ENCODE data around the gene MINDY1. TPM values are rescaled to one million over a fixed set of nuclear protein-coding genes. Genes with fewer than 3 reads are reported as not detected.
A peak's percentile ranks its signal among the peaks of the same experiment; 100 is the strongest.

The MINDY1 gene
- polyA plus RNA-seq, 4 donors = 38.7 to 47.0 (median 39.3) TPM

DNA sequence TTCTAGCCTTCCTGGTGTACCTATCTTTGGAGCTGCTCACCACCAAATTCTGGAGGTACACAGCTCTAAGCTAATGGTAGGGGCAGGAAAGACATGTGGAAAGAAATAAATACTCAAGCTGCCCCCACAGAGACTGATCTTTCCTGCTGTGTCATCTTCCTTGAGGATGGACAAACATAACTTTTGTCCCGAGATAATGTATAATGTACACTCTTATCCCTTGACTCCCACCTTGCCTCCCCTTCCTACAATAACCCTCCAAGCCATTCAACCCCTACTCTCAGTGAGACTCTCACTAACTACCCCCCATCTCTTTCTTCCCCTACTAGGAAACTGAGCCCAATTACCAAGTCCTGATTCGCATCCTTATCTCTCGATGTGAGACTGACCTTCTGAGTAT is 12.5 kb downstream of the MINDY1 start:
- no peak for DNase-seq (ENCODE audit: low read depth in 4 of 4, low spot score in 3 of 4)

DNA sequence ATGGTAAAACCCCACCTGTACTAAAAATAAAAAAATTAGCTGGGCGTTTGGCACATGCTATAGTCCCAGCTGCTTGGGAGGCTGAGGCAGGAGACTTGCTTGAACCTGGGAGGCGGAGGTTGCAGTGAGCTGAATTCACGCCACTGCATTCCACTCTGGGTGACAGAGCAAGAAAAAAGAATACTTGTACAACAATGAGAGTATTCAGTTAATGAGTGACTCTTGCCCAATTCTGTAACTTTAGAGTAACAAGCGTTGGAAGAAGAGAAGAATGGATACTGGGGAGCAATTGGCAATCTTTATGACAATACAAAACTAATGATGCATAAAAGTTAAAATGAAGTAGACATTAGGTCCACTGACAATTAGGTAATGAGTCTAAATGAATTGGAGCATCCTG is 14.1 kb downstream of the MINDY1 start:
- no peak for DNase-seq (ENCODE audit: low read depth in 4 of 4, low spot score in 3 of 4)

DNA sequence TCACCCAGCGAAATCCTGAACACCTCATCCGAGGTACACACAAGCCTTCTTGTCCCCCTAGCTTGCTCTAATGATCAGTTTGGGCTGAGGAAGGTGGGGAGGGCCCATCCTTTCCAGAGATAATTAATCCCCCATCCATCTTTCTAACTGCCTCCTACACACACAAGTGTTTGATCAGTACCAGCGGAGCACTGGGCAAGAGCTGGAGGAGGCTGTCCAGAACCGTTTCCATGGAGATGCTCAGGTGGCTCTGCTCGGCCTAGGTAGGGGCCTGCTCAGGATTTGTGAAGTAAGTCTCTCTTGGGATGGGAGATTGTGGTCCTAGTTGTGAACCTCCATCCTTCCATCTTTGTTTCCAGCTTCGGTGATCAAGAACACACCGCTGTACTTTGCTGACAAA is 18.8 kb downstream of the MINDY1 start:
- no peak for DNase-seq (ENCODE audit: low read depth in 4 of 4, low spot score in 3 of 4)

DNA sequence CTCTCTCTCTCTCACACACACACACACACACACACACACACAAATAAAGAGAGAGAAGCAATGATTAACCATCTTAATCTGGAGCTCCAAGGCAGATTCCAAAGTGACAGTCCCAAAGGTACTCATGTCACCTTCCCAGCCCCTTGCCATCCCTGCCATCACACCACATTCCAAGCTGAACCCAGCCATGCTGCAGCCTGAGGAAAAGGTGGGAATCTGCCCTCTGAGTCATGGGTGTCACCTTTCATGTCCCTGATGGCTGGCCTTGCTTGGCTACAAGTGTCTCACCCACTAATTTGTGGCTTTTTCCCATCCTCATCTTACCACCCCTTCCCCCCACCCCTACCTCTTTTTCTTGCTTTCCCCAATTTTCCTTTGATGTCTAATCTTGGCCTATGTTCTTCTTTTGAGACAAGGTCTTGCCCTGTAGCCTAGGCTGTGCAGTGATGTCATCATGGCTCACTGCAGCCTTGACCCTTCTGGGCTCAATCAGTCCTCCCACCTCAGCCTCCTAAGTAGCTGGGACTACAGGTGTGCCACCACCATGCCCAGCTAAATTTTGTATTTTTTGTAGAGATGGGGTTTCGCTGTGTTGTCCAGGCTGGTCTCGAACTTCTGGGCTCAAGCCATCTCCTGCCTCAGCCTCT is 21.4 kb downstream of the MINDY1 start:
- no peak for DNase-seq (ENCODE audit: low read depth in 4 of 4, low spot score in 3 of 4)

DNA sequence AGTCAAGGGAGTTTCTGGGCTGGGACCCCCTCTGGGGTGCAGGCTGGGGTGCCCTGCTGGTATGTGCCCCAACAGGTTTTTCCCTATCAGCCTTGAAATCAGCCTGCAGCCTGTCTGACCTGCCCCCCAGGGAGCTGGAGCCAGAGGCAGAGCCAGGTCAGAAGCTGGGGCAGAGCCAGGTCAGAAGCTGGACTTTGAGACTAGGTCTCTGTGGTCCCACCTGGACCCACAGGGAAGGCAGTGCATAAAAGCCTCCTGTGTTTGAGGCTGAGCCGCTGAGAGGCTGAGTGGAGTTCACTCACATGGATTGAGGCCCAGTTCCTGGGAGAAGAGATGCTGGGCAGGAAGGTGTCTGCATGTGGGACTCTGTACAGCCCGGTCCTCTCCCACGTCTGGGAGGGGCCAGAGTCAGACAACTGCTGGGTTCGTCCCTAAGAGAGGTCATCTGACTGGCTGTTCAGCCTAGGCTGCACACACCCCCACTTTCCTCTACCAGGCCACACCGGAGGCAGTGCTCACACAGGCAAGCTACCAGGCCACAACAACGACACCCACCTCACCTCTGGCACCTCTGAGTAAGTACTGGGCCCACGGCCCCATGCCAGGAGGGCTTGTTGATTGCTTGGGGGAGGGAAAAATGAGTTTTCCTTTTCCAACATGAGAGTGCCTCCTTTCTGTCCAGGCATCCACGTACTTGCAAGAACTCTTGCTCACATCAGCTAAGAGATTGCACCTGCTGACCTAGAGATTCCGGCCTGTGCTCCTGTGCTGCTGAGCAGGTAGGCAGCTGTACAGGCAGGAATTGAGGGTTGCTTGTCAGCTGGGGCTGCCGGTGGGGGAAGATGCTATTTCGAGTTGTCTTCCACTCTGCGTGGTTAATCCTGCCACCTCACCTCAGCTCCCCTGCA is 24.6 kb downstream of the MINDY1 start, which contains the start of gene ANXA9:
ANXA9 (plus strand) TSS at position 488 of the 908 bp plus-strand sequence. CDS start 814 bp downstream, outside the sequence.
- DNase-seq (ENCODE audit: low read depth in 4 of 4, low spot score in 3 of 4) = no peak

DNA sequence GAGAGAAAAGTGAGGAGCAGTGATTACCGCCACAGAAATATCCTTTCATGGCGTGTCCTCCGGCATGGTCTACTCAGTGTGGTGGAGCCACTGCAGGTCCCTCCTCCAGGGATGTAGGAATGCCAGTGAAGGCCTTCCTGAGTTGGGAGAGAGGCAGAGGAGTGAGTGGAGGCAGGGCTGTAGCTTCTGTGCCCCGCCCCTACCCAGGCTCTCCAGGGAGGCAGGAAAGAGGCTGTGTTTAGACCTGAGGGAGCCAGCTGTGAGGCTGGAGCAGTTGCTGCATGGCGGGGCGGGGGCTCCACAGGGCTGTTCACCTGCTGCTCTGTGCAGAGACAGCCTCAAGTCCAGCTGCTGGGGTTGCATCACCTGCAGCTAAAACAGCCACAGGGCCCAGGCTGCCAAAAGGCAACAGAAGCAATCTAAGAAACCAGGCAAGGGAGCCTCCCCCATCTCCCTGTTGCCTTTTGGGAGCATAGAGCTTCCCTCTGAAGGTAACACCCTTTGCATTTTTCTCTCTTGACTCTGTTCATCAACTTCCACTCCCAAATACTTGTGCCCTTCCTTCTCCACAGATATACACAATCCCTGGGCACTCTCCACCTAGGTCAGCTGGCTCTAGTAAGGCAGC is 25.4 kb downstream of the MINDY1 start:
- DNase-seq (ENCODE audit: low read depth in 4 of 4, low spot score in 3 of 4) = no peak

DNA sequence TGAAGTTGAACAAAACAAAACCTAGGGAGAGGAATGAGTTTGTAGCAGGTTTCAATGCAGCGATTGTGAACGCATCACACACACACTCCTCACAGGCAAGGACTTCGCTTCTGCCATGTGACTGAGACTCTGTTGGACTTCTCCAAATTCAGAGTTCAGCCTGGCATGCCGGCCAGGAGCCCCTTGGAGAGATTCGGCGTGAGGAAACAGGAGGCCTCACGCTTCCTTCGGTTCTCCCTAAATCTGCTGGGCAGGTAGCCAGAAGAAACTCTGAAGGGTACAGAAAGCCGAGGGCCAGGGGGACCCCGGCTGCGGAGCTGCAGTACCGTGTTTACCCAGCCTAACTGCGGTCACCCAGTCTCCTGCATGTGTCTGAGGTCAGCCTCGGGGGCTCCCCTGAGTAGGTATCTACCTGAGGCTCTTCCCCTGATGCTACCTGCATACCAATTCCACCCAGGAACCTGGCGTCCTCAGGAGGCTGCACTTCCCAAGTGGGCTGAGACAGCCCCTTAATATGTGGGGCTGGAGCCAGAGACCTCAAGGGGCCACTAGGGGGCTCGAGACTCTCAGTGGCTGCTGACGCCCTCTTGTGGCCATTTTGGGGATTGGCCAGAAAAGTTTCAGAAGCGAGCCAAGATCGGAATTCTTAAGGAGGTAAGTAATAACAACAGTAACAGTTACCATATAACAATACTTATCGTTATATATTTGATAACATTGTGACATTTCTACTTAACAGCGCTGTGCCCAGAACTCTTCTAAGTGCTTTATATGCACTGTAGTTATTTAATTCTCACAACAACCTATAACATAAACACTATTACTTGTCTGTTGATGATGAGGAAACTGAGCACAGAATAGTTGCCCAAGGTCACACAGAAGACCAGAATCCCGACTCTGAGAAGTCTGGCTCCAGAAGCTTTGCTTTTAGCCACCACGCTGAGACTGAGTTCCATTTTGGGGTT is 27.3 kb downstream of the MINDY1 start:
- DNase-seq (ENCODE audit: low read depth in 4 of 4, low spot score in 3 of 4) = peak; percentile 84 to 90 (median 88)

DNA sequence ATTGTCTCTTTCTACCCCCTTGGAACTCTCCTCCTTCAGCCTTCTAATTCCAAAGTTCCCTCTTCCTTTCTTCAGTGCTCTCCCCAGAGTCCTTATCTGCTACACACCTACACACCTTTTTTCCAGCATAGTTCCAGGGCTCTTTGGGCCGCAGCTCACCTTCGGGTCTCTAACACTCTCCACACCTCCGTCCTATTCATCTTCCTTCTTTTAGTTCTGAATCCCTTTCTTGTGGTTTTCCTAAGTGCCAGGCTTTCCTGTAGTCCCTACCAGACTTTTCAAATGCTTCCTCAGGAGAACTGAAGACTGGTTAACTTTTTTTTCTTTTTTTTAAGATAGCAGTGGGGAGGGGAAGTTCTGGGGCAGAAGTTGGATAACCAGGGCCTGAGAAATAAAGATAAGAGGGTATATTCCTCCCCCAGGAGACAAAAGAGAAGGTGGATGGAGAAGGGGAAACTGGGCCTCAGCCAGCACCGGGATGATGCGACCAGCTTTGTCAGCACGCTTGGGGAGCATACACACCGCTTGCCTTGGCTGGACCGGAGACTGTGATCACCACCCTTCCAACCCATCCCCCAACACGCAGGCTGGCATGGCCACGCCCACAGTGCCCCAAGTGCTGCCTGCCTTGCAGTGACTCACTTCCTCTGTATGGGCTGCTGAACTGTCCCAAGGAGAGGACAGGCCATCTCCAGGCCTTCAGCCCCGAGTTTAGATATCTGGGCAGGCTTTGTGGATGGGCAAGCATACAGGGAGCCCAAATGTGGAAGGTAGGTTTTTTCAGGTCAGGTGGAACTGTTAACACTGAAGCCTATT is 29.6 kb downstream of the MINDY1 start:
- no peak for DNase-seq (ENCODE audit: low read depth in 4 of 4, low spot score in 3 of 4)

DNA sequence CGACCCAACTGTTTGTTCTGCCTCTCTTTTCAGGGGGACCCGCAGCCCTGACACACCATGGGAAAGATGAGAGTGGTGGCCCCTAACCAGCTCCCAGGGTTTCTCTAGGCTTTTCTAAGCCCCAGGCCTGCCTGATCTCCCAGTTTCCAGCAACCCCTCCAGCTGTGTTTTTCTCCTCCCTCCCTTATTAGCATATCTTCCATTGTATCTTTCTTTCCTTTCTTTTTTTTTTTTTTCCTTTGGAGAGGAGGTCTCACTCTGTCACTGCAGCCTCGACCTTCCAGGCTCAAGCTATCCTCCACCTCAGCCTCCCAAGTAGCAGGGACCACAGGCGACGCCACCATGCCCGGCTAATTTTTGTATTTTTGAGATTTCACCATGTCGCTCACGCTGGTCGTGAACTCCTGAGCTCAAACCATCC is 30.3 kb downstream of the MINDY1 start:
- DNase-seq (ENCODE audit: low read depth in 4 of 4, low spot score in 3 of 4) = no peak

DNA sequence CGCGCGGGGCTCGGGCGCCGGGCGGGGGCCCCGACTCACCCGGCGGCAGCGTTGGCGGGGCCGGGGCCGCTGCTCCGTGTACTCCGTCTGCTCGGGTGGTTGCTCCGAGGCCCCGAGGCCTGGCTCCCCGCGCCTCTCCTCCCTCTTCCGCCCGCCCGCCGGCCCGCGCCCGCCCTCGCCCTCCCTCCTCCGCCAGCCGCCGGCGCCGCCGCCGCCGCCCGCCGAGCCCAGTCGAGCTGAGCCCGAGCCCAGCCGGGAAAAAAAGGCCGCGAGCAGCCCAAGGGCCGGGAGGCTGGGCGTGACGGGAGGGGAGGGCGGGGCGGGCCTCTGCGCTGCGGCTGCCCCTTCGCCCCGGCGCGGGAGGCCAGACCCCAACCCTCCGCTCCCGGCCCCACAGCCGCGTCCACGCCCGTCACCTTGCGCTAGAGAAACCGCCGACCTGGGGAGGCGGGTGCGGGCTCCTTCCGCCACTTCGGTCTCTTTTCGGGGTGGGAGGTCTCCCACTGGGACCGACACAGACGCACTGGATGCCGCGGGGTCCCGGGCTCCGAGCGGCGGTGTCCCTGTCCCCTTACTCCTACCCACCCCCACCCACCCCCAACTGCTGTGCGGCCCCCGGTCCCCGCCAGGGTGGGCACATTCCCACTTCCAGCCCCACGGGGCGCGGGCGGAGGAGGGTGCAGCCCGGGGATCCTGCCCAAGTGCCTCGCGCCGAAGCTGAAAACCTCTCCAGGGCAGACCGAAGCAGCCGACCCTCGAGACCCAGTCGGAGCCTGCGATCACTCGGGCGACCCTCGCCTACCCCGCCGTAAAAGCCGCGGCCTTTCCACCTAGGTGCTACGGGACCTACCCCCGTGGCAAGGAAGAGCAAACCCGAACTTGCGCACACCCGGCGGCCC is 31.9 kb downstream of the MINDY1 start, which contains the start of gene CERS2:
CERS2 (minus strand) TSS at position 256 of the 899 bp plus-strand sequence. CDS start 5,745 bp downstream, outside the sequence.
- peak in 3 of 4 donors; percentile 71 to 72 (median 71) for DNase-seq (ENCODE audit: low read depth in 4 of 4, low spot score in 3 of 4)

DNA sequence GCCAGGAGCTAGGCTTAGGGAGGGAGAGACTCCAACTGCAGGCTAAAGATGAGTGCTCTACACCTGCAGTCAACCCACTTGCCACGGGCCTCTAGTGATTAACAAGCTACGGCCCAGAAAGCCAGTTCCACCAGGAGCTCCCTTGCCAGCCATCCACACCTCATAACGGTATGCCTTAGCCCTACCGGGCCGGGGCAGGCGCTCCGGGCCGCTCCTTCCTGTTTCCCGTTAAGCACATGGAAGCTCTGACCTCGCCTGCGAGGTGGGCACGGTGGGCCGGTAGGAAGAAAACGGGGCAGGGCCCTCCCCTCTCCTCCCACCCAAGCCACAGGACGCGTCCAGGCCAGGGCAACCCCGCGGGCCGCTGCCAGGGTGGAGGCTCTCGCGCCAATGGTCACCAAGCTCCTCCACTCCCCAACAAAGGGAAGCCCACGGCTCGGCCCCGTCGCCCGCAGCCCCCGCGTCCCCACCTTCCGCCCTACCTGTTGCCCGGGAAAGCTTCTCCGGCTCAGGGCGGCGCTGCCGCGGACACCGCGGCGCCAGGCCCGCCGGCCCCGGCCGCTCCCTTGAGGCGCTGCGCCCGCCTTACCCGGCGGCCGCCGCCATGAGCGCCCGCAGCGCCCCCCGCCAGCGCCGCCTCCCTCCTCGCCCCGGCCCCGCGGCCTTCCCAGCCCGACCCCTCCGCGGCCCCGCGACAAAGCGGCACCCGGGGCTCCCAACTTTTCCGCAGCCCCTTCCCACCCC is 32.7 kb downstream of the MINDY1 start:
- DNase-seq (ENCODE audit: low read depth in 4 of 4, low spot score in 3 of 4) = no peak

DNA sequence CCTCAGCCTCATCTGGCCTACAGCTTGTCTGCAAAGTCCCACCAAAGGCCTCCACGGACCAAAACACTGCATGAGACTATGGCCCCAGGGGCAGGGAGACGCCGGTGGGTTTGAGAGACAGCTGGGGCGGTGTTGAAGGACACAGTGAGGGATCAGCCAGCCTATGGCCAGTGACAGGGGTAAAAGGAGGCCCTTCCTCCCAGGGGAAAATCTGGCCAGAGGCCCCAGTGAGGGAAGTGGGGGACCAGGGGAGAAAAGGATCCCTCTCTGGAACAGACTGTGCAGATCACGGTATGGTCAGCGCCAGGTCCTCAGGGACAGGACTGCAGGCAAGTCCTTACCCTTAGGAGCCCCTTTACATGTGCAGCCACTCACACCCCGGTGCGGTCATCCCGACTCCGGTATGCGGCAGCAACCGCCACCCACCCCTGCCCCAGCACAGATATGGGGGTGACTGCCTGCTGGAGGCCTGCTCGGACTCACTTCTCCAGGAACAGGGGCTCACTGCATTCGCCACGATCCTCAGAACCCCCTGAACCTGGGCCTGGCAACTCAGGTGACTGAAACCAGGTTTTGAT is 33.4 kb downstream of the MINDY1 start:
- DNase-seq (ENCODE audit: low read depth in 4 of 4, low spot score in 3 of 4) = no peak

DNA sequence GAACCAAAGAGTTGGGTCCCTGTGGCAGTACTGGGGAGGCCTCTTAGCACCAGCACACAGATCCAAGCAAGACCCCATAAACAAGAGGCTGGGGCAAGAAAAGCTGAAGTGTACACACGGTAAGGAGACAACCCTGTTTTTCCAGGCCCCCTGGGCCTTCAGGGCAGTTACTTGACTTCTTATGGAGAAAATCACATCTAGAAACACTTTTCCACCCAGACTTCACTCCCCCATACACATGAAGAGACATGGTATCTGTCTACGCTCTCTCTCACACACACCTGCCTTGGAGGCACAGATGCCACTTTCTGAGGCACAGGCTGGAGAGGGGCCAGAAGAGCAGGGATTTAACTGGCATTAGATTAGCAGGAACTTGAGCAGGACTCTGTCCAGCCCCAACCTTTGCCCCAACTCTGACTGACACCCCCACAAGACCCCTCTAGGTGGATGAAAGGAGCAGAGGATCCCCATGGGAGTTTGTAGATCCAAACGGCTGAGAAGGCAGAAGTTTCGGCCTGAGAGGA is 34.2 kb downstream of the MINDY1 start:
- DNase-seq (ENCODE audit: low read depth in 4 of 4, low spot score in 3 of 4) = no peak

DNA sequence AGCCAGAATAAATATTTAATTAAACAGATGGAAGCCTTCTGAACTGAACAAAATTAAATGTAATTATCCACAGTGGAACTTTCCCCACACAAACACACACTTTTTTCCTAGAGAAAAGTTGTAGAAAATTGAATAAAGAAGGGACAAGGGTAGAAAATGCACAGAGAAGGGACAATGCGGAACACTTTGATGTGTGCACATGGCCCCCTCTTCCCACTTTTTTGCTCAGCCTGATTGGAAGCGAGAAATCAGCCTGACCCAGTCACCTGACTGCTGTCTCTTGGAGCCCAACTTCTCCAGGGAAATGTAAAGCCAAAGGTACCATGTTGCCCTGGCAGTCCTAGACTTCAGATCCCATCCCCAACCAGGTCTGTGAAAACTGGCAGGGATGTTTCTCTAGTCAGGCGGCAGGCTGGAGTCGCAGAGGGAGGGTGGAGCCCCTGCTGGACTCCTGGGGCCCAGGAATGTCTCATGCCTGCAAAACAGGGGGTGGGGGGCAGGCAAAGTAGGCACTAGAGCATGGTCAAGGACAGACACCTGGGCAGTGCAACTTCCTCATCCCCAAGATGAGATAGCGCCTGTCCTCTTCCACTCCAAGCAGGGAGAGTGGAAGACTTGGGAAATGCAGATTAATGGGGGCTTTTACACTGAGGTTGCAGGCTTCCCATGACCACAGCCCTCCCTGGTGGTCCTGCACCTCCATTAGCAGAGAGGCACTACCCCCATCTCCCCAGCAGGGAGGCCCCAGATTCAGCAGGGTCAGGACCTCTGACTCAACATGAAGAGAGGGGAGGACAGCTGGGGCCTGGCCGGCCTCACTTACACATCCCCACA is 34.9 kb downstream of the MINDY1 start:
- DNase-seq (ENCODE audit: low read depth in 4 of 4, low spot score in 3 of 4) = no peak

DNA sequence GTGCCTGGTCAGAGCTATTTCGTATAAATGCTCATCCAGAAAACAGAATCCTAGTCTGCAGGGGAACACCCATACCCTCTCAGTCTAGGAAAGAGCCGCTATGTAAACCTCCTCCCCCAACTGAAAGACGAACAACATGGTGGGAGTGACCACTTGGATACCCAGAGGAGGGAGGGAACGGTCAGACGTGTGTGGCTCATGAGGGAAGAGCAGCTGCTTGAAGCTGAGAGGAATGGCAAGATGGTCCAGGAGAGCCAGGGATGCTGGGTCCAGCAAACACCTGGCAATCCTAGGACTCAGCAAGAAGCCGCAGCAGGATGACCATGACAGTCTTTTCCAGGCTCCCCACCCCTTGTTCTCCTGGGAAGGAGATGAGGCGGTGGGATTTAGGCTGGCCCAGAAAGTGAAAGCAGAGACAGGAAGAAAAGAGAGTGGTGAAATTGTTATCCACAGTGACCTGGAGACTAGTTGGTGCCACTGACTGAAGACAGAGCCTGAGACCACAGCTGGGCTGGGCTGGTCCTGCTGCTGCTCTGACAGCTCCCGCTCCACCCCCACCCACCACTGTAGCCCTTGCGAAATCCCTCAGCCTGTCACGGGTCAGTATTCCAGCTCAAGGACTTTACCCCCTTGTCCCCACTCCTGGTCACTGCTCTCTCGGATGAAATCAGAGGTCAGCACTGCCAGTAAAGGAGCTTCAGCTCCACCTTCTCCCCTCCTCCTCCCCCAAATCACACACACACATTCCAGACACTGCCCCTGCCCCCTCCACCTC is 35.7 kb downstream of the MINDY1 start:
- no peak for DNase-seq (ENCODE audit: low read depth in 4 of 4, low spot score in 3 of 4)

Data from right renal pelvis (tissue), 4 donors.